HG03432 (cell line): ENCODE results near the gene E2F3.

Experiments used
- ATAC-seq: cut with Tn5 transposase; IDR thresholded peaks from one replicate; pipeline ENCODE4 v1.9.1; 2021; ENCODE audit warnings: mild to moderate bottlenecking, moderate library complexity; ENCODE audit not compliant: unreplicated experiment

E2F3 gene

DNA sequence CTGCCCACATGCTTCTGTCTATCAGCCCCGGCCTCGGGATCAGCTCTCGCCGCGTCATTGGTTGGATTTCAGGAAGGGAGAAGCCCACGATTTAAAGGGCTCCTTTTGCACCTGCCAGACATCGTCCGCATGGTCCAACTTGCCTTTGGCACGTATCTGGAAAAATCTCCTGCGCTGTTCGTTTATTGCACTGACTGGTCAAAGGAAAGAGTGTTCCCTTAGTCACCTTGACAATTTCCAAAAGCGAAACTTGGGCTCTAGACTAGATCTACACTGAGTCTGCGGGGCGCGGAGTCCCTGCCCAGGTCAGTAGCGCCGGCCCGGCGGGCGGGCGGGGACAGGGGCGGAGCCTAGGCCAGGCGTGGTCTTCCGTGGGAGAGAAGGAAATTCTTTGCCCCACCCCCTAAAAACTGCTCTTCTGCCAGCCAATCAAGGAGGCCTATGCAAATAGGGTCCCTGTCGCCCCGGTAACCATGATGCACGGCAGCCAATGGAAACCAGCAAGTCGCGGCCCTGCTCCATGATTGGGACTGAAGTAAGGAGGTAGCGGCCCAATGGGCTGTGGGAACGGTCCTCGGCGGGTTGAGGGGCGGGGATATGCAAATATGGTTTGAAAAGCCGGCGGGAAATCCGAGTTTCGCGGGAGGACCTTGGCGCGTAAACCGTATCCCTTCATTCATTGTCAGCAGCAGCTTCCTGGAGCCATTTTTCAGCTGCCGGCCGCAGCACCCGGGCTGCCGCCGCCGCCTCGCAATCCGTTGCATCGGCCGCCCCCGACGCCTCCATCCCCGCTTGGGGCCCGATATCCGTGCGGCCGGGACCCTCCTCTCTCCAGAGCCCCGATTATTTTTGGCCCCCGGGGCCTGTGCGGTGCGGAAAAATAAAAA lies at the start of gene E2F3:
E2F3 (plus strand) TSS at position 675 of the 887 bp plus-strand sequence. CDS start 354 bp downstream, outside the sequence.
- ATAC-seq, result peak; percentile 81

DNA sequence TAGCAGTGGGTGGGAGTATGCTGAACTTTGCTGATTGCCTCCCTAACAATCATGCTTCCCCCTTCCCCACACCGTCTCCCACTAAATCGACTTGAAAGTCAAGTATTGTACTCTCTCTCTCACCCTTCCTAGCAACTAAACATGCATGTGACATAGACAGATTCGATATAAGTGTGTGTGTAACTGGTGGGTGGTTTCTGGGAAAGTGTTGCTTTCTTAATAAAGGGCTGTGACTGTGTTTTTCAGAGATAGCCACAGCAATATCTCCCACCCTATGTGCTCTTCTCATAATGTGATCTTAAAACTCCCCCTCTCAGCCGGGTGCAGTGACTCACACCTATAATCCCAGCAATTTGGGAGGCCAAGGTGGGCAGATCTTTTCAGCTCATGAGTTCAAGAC lies 49.3 kb upstream of the E2F3 start:
- no peak for ATAC-seq

GRCh38 chr6:20353134-20353533 lies 48.5 kb upstream of the E2F3 start:
- no peak for ATAC-seq

- no peak for ATAC-seq
These were observed 47.3 kb upstream of the E2F3 start for GRCh38 chr6:20354366-20354765.

GRCh38 chr6:20360471-20361119 lies 41.1 kb upstream of the E2F3 start:
- no peak for ATAC-seq

GRCh38 chr6:20362623-20363022 lies 39.1 kb upstream of the E2F3 start:
- no peak for ATAC-seq

GRCh38 chr6:20364327-20364726 lies 37.4 kb upstream of the E2F3 start:
- no peak for ATAC-seq

DNA sequence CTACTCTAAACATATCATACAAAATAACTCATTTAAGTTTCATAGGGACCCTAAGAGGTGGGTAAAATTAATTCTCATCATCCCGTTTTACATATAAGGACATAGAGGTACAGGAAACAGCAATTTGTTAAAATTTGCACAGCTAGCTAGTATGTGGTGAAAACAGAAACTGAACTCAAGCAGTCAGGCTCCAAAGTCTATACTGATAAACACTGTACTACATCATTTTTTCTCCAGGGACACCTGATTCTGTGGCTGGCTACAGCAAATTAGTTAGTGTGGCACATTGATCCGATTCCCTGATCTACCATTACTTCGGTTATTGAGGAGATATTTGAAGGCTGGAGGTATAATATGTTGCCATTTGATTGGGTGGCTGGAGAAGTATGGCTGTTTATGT lies 36.2 kb upstream of the E2F3 start:
- ATAC-seq, result peak; percentile 78

DNA sequence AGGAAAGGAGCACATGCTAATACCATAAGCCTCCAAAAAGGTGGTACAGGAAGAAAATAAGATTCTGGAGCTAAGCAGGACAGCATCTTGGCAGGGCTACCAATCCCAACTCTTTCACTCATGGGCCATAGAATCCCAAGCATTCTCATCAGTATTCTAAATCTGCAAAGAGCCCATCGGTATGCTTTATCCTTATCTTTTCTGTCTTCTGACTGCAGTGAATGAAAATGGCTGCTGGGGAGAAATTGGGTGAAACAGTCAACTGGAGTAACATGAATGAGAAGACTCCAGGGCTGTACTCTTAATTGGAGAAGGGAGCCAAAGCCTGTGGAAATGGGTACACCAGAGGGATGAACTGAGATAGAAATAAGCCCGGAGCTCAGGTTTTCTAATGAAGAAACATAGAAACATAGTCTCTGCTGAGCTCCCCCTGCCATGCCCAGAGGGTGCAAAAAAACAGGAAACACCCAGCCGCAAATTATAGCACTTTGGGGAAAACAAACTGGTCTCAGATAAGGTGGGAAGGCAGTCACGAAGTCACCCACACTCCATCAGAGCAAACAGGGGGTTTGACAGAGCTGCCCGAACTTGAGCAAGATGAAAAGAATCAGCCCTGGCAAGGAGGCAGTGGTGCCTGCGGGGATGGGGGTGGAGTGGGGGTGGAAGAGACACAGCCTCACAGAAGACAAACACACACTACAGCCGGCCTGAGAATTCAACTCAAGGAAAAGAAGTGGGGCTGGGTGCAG lies 35.4 kb upstream of the E2F3 start:
- ATAC-seq, result no peak

GRCh38 chr6:20367743-20368485 lies 33.8 kb upstream of the E2F3 start:
- no peak for ATAC-seq

DNA sequence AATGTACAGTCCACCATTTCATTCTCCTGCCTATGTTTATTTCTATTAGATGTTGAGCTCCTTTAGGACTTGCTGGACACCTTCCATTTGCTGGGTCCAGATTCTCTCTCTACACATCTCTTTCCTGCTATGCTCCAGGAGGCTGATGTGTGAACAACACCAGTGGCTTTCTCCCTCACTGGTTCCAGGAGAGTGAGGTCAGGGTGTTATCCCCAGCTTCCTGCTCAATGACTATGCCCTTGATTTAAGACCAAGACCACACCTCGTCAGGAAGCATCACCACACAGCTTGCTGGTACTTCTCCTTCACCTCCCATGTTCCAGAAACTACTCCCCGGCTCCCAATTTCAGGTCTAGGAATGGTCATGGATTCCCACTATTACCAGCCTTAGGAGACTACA lies 31.3 kb upstream of the E2F3 start:
- no peak for ATAC-seq

DNA sequence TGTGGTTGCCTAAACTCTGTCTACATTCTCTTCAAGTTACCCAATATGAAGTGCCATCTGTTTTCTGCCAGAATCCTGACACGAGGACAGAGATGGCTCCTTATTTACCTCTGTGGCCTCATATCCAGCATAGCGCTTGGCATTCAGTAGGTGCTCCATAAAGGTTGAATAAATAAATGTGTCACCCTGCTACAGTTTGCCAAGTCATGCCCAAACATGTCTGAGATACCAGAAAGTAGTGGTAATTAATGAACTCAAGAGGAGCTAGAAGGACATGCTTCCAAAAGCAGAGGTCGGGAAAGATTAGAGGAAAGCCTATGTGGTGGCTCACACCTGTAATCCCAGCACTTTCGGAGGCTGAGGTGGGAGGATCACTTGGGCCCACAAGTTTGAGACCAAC lies 30.9 kb upstream of the E2F3 start:
- no peak for ATAC-seq

GRCh38 chr6:20375436-20375835 lies 26.2 kb upstream of the E2F3 start:
- ATAC-seq, result no peak

DNA sequence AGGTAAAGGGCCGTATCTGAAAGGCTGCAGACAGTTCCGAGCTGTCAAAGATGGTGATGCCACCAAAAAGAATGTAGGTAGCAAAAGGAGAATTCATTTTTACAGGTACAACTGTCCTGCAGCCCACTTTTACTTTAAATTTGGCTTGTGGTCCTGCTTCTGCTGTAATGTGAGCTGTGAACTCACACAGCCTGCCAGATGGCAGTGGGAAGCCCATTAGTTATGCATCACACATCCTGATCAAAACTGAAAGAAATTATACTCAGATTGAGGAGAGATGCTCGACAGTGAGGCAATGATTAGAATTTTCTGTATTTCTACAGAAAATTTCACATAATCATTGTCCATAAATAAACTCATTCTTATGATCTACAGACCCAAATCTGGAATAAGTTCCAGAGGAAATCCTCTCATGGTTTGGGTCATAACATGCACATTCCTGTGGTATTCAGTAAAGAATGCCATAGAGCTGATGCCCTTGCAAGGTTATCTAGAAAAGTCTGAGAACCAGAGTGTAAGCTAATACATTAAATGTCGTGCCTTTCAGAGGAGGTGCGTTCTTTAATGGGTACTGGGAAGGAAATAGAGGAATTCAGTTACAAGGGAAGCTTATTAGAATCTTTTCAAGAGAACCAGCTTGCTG lies 23.9 kb upstream of the E2F3 start:
- ATAC-seq, result no peak

DNA sequence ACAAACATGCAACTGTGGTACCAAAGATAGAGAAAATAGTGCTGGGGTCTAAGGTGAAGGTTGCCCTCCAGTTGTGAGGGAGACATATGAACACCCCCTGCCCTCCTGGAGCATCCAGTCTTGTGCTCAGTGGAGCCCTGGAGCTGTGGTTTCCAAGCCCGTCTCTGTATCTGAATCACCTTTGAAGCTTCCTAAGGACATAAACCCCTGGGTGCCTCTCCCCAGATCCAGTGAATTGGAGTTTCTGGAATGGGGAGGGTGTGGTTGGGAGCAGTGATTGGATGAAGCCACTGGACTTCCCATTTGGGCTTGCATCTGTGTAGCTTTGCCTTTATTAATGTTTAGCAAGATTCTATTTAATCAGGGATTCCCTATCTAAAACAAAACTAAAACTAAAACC lies 22.4 kb upstream of the E2F3 start:
- no peak for ATAC-seq

GRCh38 chr6:20386218-20386617 lies 15.5 kb upstream of the E2F3 start:
- ATAC-seq, result no peak

GRCh38 chr6:20389066-20389465 lies 12.6 kb upstream of the E2F3 start:
- no peak for ATAC-seq

DNA sequence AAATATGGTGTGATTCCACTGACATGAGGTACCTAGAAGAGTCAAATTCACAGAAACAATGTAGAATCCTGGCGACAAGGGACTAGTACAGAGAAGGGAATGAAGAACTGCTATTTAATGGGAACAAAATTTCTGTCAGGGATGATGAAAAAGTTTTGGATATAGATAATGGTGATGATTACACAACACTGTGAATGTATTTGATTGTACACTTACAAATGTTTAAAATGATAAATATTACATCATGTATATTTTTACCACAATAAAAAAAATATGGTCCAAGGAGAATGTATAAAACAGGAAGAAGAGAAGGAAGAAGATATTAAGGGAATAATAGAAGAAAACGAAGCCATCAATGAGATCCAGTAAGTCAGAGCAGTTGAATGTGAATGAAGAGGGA lies 8.4 kb upstream of the E2F3 start:
- no peak for ATAC-seq

GRCh38 chr6:20399518-20399917 lies 2.2 kb upstream of the E2F3 start:
- no peak for ATAC-seq

DNA sequence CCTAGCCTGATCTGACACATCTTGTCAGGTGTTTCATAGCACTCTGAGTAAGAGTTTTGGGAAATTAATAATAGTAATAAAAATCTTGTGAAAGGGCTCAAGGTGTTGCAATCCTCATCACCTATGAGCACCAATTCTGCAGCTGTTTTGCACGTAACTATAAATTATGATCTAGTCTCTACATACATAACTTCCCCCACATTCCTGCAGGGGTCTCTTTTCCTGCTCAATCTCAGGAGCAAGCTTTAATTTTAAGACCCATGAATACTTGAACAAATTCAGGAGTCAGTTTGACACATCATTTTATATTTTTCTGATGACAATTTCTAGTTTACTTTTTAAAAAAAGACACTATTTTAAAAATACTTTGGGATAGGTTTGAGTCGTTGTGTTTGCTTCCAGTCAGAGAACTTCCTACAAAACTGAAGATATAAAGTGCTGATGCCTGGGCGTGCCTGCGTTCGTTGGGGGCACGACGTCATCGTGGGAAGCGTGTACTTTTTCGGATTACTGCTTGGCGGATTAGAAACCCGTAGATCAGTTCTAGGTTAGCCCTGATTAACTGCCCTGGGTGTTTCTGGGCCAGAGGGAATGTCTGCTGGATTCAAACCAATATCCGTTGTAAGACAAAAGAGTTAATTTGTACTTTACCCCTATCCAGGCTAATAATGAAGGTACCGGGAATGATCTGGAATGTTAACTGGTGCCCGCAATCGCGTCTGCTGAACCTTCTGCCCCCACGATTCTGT lies 1.0 kb upstream of the E2F3 start:
- ATAC-seq, result no peak
